SK-N-SH treated with all-trans-retinoic acid at 6 μM for 48 hours (cell line): ENCODE data around the gene CARD10.
A peak's percentile ranks its signal among the peaks of the same experiment; 100 is the strongest.

Experiments
- ATAC-seq: fragments of 200-7000 bp; cut with Tn5 transposase; 3 replicates; pipeline ENCODE4 v1.9.1; 2020; ENCODE audit warnings: mild to moderate bottlenecking, moderate library complexity
- ARNTL ChIP-seq: fragments of 450-650 bp; formaldehyde crosslinking; IDR thresholded peaks from 2 replicates; pipeline ENCODE4 v1.5.0; 2020; ENCODE audit warnings: low read depth, mild to moderate bottlenecking, moderate library complexity, borderline replicate concordance
- BACH2 ChIP-seq: fragments of 250-450 bp; sonication (Bioruptor Pico); IDR thresholded peaks from 2 replicates; pipeline ENCODE4 v1.9.0; 2021; ENCODE audit warnings: mild to moderate bottlenecking, borderline replicate concordance
- CREB5 ChIP-seq: fragments of 250-450 bp; sonication (Bioruptor Pico); IDR thresholded peaks from 2 replicates; pipeline ENCODE4 v1.5.1; 2020; ENCODE audit warnings: low read depth, mild to moderate bottlenecking, moderate library complexity
- CSDC2 ChIP-seq: fragments of 250-450 bp; sonication (Bioruptor Pico); IDR thresholded peaks from 2 replicates; pipeline ENCODE4 v1.5.0; 2020; ENCODE audit warnings: mild to moderate bottlenecking, moderate library complexity
- CSRNP3 ChIP-seq: fragments of 250-450 bp; sonication (Bioruptor Pico); IDR thresholded peaks from 2 replicates; pipeline ENCODE4 v1.5.1; 2021; ENCODE audit warnings: mild to moderate bottlenecking, moderate library complexity
- ESRRG ChIP-seq: fragments of 250-450 bp; sonication (Bioruptor Pico); IDR thresholded peaks from 2 replicates; pipeline ENCODE4 v1.6.1; 2021; ENCODE audit warnings: mild to moderate bottlenecking
- GLIS3 ChIP-seq: fragments of 250-450 bp; sonication (Bioruptor Pico); IDR thresholded peaks from 2 replicates; pipeline ENCODE4 v1.5.0; 2020; ENCODE audit warnings: mild to moderate bottlenecking, moderate library complexity
- ISL1 ChIP-seq: fragments of 250-450 bp; sonication (Bioruptor Pico); IDR thresholded peaks from 2 replicates; pipeline ENCODE4 v2.1.2; 2022; ENCODE audit warnings: mild to moderate bottlenecking, moderate library complexity
- OSR1 ChIP-seq: fragments of 250-450 bp; sonication (Bioruptor Pico); IDR thresholded peaks from 2 replicates; pipeline ENCODE4 v1.8.0; 2022; ENCODE audit warnings: moderate library complexity, mild to moderate bottlenecking, inconsistent platforms
- PATZ1 ChIP-seq: fragments of 250-450 bp; sonication (Bioruptor Pico); IDR thresholded peaks from 2 replicates; pipeline ENCODE4 v1.8.0; 2020; ENCODE audit warnings: mild to moderate bottlenecking, moderate library complexity, borderline replicate concordance
- POU6F1 ChIP-seq: fragments of 250-450 bp; sonication (Bioruptor Pico); IDR thresholded peaks from 2 replicates; pipeline ENCODE4 v1.8.0; 2021; ENCODE audit warnings: low read depth, mild to moderate bottlenecking, moderate library complexity, borderline replicate concordance
- PPARA ChIP-seq: fragments of 250-450 bp; sonication (Bioruptor Pico); IDR thresholded peaks from 2 replicates; pipeline ENCODE4 v1.5.0; 2020; ENCODE audit warnings: mild to moderate bottlenecking, borderline replicate concordance
- RARB ChIP-seq: fragments of 250-450 bp; sonication (Bioruptor Pico); IDR thresholded peaks from 2 replicates; pipeline ENCODE4 v1.8.0; 2021; ENCODE audit warnings: mild to moderate bottlenecking, moderate library complexity
- SNAI2 ChIP-seq: fragments of 250-450 bp; sonication (Bioruptor Pico); IDR thresholded peaks from 2 replicates; pipeline ENCODE4 v1.5.0; 2020; ENCODE audit warnings: mild to moderate bottlenecking, moderate library complexity
- TCF4 ChIP-seq: fragments of 250-450 bp; sonication (Bioruptor Pico); IDR thresholded peaks from 2 replicates; pipeline ENCODE4 v1.8.0; 2021; ENCODE audit warnings: mild to moderate bottlenecking, moderate library complexity, borderline replicate concordance
- TOX ChIP-seq: fragments of 250-450 bp; sonication (Bioruptor Pico); IDR thresholded peaks from 2 replicates; pipeline ENCODE4 v1.8.0; 2021; ENCODE audit warnings: mild to moderate bottlenecking, moderate library complexity, borderline replicate concordance
- TSHZ2 ChIP-seq: fragments of 250-450 bp; sonication (Bioruptor Pico); IDR thresholded peaks from 2 replicates; pipeline ENCODE4 v1.5.0; 2020; ENCODE audit warnings: mild to moderate bottlenecking, moderate library complexity
- ZC3H10 ChIP-seq: fragments of 250-450 bp; sonication (Bioruptor Pico); IDR thresholded peaks from 2 replicates; pipeline ENCODE4 v1.5.1; 2021; ENCODE audit warnings: mild to moderate bottlenecking, moderate library complexity
- ZFP3 ChIP-seq: fragments of 250-450 bp; sonication (Bioruptor Pico); IDR thresholded peaks from 2 replicates; pipeline ENCODE4 v1.5.0; 2020; ENCODE audit warnings: mild to moderate bottlenecking, moderate library complexity
- ZFP30 ChIP-seq: fragments of 450-650 bp; formaldehyde crosslinking; IDR thresholded peaks from 2 replicates; pipeline ENCODE4 v1.5.0; 2022; ENCODE audit warnings: mild to moderate bottlenecking, moderate library complexity
- ZNF565 ChIP-seq: fragments of 450-650 bp; formaldehyde crosslinking; conservative IDR thresholded peaks from 2 replicates; pipeline ENCODE4 v1.5.0; 2020; ENCODE audit warnings: low read depth, mild to moderate bottlenecking, moderate library complexity
- ZNF70 ChIP-seq: fragments of 450-650 bp; formaldehyde crosslinking; IDR thresholded peaks from 2 replicates; pipeline ENCODE4 v1.5.0; 2020; ENCODE audit warnings: mild to moderate bottlenecking, moderate library complexity
- ZNF8 ChIP-seq: fragments of 450-650 bp; formaldehyde crosslinking; IDR thresholded peaks from 2 replicates; pipeline ENCODE4 v1.5.0; 2020; ENCODE audit warnings: mild to moderate bottlenecking, moderate library complexity

Gene CARD10

GRCh38 chr22:37467391-37467955 lies 51.7 kb downstream of the CARD10 start (continued):
- TF ChIP-seq BACH2 = no peak
- no peak for TF ChIP-seq ZC3H10 (CRISPR knock-in tag)

GRCh38 chr22:37464181-37464580 lies 55.0 kb downstream of the CARD10 start:
- ATAC-seq = no peak
- TF ChIP-seq CSDC2 (CRISPR knock-in tag) = no peak
- TF ChIP-seq ZC3H10 (CRISPR knock-in tag) = no peak
- TF ChIP-seq OSR1 = no peak
- no peak for TF ChIP-seq ISL1 (CRISPR knock-in tag)
- no peak for TF ChIP-seq ESRRG
- TF ChIP-seq RARB (CRISPR knock-in tag) = no peak
- no peak for TF ChIP-seq GLIS3 (CRISPR knock-in tag)
- no peak for TF ChIP-seq ZFP30
- TF ChIP-seq POU6F1 (CRISPR knock-in tag) = no peak
- no peak for TF ChIP-seq ARNTL (CRISPR knock-in tag)
- TF ChIP-seq ZNF565 (CRISPR knock-in tag) = no peak
- TF ChIP-seq ZNF70 (CRISPR knock-in tag) = no peak
- TF ChIP-seq BACH2 = no peak
- no peak; the same call in 1 of the 2 replicates for TF ChIP-seq TCF4 (CRISPR knock-in tag)
- no peak for TF ChIP-seq PATZ1 (CRISPR knock-in tag)
- TF ChIP-seq TSHZ2 (CRISPR knock-in tag) = no peak
- no peak for TF ChIP-seq ZNF8 (CRISPR knock-in tag)
- no peak for TF ChIP-seq PPARA (CRISPR knock-in tag)
- TF ChIP-seq ZFP3 (CRISPR knock-in tag) = no peak

- peak; percentile 81 for ATAC-seq
- TF ChIP-seq PPARA (CRISPR knock-in tag) (no peak), ZNF70 (CRISPR knock-in tag) (no peak), TCF4 (CRISPR knock-in tag) (no peak), SNAI2 (CRISPR knock-in tag) (no peak), ZNF565 (CRISPR knock-in tag) (no peak), ARNTL (CRISPR knock-in tag) (no peak), TOX (CRISPR knock-in tag) (no peak), POU6F1 (CRISPR knock-in tag) (no peak), CSDC2 (CRISPR knock-in tag) (no peak), GLIS3 (CRISPR knock-in tag) (no peak), OSR1 (no peak), CREB5 (no peak), RARB (CRISPR knock-in tag) (no peak), ESRRG (no peak), ZNF8 (CRISPR knock-in tag) (no peak), CSRNP3 (no peak), ZFP30 (no peak), TSHZ2 (CRISPR knock-in tag) (no peak), ISL1 (CRISPR knock-in tag) (no peak)
Measured at GRCh38 chr22:37462983-37463382, 56.2 kb downstream of the CARD10 start.
